HG02840 (cell line): Measurements from ENCODE around the gene TRAFD1.

Experiments
- ATAC-seq: cut with Tn5 transposase; IDR thresholded peaks from one replicate; pipeline ENCODE4 v1.9.1; 2021; ENCODE audit warnings: mild to moderate bottlenecking, moderate library complexity, moderate number of reproducible peaks; ENCODE audit not compliant: unreplicated experiment, low FRiP score

Gene TRAFD1

GRCh38 chr12:112194601-112195247, 69.4 kb downstream of the TRAFD1 start:
- ATAC-seq, result no peak

GRCh38 chr12:112196196-112196875, 71.0 kb downstream of the TRAFD1 start:
- ATAC-seq, result no peak

- ATAC-seq, result no peak
These were observed 72.9 kb downstream of the TRAFD1 start for GRCh38 chr12:112198120-112198733.

- ATAC-seq, result no peak
These were observed 73.8 kb downstream of the TRAFD1 start for GRCh38 chr12:112199136-112199535.
